NCI-H1105 treated with DMSO at 0.1 percent for 48 hours (cell line): ENCODE results near the gene POMT1.
"Not testable (repeated sequence)": the region's sequence is repeated elsewhere in the genome, so short reads cannot be mapped to it uniquely, and the experiment has no call there.

Source experiments
- DNase-seq: peaks from one replicate; lab custom pipeline; 2025; lab: John Stamatoyannopoulos, UW

Gene POMT1

DNA sequence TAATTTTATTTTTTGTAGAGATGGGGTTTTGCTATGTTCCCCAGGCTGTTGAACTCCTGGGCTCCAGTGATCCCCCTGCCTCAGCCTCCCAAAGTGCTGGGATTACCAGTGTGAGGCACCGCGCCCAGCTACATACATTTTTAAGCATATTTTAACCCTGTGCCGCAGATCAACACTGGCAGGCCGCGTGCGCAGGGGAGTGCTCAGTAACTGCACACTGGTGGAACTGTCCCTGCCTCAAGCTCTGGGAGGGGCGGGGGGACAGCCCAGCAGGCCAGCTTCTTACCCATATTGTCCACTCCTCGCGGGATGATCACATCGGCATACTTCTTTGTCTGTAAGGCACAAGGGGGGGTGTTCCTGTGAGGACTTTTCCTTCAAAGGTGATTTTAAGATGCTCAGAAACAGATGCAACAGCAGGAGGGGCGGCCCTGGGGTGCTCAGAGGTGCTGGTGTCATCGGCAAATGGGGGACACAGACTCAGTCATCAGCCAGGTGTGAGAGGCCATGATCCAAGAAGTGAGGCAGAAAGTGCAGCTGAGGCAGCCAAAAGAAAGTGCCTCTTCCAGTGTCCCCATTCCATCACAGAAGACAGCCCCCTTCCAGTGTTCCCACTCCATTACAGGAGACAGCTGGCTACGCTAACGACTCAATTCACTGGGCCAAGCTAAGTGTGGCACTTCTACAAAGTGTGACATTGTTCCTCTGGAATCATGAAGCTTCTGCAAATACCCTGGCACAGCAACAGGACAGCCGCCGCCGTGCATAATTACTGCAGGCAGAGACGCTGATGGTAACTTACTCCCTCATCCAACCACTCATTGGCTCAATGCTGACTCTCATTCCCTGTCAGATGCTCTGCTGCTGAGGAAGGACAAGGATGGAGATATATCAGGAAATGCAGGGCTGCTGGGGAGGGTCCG, 23.2 kb downstream of the POMT1 start:
- DNase-seq, result no peak

DNA sequence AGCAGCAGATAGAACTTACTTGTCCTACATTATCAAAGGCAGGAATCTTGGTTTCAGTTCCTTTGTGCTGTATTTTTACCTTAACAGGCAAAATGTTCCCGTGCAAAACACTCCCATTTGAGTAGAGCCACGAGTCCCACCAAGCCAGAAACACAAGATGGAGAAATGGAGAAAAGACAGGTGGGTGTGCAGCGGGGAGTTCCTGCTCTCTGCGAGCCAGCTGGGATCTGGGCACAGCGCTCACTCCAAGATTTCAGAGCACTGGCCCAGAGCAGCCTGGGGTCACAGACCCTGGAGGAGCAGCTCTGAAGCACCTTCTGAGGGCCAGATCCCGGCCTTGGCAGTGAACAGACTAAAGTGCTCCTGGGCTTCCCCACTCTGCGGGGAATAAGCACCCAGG, 25.5 kb downstream of the POMT1 start:
- no peak for DNase-seq

DNA sequence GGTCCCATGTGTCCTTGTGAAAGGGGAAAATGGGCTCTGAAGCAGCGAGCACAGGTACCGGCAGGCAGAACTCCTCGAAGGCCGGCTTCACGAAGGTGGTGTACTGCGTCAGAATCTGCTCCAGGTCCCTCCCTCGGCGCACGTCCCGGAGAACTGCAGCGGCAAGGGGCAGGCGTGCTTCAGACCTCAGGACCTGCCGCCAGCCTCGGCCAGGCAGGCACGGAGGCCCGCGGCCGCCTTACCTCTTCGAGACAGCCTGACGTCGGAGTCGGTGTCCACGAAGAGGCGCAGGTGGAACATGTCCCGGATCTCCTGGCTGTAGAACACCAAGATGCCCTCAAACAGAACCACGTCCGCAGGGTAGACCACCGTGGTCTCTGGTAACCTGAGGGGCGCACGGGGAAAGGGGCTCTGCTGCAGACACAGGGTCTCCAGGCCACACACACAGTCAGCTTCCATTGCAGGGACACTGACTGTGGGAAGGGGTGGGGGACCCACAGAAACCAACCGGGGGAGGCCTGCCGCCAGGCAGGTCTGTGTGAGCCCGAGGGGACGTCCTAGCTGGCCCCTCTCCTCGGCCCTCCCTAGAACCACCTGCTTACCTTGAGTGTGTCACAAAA, 26.3 kb downstream of the POMT1 start:
- DNase-seq, result no peak

DNA sequence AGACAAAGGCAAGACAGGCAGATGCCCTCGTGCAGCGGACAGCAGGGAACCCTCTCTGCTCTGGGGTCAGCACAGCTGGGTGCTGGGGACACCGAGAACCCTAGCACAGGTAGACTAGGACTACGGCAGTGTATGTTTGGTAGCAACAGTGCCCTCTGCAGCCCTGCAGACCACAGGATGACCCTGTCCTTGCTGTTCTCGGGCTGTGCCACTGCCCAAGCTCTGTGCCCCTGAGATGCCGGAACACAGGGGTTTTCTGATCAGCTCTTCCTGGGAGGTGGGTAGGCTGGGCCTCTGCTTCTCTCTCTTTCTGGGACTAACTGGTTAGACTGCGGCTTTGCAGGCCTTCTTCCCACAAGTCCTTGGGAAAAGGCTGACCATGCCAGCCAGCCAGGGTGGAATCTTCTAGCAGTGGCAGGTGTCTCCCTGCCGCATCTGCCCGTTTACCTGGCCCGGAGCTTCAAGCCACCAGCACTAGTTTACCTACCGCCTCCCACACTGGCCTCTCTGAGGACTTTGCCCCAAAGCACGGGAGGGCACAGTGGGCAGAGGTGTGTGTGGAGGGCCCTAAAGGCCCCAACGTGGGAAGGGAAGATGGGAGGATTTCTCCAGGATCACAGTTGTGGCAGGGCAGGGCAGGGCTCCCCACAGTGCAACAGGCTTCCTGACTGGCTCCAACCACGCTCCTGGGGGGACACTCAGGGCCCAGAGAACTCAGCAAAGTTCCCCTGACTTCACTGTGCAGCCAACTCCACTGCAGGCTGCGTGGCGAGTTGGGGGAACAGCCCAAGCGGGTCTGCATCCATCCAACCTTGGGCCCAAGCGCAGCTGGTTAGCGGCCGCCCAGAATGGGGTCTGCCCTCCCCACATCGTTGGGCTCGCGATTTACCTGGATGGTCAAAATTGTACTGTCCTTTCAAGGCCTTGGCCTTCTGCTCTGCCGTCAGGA, 27.2 kb downstream of the POMT1 start:
- no peak for DNase-seq

DNA sequence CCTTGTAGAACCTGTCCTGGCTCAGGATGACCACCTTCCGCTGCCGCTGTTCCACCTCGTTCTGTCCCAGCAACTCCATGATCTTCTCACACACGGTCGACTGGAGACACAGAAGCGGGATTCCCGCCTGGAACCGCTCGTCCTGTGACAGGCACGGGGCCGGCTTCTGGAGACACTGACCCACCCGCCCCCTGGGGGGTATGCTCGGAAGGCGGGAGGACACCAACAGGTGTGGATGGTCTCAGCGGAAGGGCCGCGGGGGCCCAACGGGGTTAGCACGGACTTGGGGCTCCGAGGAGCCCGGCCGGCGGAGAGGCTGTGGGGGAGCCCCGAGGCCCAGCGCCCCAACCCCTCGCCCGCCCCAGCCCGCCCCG, 27.8 kb downstream of the POMT1 start:
- no peak for DNase-seq

DNA sequence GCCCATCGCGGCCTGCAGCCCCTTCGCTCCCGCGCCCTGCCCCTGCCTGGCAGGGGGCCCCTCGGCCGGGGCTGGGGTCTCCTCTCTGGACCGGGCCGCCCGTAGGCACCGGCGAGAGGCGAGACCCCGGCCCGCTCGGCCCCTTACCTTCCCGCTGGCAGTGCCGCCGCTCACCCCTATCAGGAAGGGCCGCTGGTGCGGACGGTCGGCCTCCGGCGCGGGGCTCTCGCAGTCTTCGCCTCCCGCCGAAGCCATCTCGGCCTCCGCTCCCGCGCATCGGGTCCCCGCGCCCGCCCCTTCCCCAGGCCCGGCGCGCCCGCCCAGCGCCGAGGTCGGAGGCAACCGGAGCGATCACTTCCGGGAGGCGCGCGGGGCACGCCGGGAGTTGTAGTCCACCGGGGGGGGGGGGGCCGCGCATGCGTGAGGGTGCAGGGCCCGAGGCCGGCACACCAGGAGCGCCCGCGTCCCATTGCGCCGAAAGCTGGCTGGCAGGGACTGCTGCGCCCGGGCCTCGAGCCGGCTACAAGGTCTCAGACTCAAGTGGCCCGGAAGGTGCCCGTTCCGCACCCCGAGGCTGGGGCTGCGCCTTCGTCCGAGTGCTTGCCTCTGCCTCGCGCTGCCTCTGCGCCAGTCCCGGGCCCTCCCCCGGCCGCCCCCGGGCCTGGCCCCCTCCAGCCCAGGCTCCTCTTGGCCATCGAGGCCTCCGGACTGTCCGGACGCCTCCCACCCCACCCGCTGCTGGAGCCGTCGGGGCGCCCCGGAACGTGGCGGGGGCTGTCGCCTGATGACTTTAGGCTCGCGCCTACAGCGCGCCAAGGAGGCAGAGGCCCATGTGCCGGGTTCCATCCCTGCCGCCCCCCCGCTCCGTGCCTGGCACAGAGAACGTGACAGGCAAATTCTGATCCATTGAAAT, 28.5 kb downstream of the POMT1 start, which contains the start of gene UCK1:
TSS of gene UCK1 (minus strand) at position 344 of the 913 bp plus-strand sequence. CDS start at position 255, 89 bp downstream.
- DNase-seq, result peak; percentile 69

DNA sequence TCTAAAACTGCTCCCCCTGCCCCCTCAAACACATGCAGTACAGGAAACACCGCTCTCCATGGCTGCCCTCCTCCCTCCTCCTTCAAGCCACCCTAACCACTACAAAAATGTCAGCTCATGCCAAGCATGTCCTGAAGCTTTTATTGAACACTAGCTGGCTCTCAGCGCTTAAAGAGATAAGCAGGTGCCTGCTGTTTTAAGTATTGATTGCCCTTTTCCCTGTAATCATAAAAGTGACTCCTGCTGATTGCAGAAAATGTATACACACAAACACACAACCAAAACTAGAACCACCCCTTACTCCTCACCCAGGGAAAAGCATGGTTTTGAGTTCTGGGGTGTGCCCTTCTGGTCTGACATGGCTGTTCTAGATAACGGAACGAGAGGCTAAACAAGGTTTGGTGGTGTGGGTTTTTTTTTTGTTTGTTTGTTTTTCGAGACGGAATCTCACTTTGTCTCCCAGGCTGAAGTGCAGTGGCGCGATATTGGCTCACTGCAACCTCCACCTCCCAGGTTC, 32.1 kb downstream of the POMT1 start:
- no peak for DNase-seq

DNA sequence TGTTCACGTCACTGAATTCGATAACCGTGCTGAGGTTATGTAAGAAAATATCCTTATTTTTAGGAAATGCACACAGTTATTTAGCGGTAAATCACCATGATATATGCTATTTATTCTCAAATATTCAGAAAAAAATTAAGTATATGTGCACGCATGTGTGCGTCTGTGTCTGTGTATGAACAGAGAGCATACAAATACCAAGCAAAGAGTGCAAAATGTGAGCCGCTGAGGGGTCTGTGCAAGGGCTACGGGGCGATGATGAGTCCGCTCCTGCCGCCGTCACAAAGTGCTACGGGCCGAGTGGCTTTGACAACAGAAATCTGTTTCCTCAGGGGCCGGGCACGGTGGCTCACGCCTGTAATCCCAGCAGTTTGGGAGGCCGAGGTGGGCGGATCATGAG, 35.2 kb downstream of the POMT1 start:
- DNase-seq, result no peak

DNA sequence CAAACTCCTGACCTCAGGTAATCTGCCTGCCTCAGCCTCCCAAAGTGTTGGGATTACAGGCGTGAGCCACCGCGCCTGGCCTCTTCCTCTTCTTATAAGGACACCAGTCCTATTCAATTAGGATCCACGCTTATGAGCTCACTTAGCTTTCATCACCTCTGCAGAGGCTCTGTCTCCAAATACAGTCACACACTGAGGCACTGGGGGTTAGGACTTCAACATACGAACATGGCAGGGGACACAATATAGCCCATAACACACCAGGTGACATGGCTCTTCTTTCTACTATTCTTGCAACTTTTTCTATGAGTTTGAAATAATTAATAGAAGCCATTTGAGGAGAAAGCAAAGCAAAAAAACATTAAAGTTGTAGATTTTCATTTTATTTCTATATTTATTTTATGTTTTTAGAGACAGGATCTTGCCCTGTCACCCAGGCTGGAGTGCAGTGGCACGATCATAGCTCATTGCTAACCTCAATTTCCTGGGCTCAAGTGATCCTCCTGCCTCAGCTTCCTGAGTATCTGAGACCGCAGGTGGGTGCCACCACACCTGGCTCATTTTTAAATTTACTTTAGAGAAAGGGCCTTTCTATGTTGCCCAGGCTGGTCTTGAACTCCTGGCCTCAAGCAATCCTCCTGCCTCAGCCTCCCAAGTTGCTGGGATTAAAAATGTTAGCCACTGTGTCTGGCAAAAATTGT, 36.7 kb downstream of the POMT1 start:
- no peak for DNase-seq

DNA sequence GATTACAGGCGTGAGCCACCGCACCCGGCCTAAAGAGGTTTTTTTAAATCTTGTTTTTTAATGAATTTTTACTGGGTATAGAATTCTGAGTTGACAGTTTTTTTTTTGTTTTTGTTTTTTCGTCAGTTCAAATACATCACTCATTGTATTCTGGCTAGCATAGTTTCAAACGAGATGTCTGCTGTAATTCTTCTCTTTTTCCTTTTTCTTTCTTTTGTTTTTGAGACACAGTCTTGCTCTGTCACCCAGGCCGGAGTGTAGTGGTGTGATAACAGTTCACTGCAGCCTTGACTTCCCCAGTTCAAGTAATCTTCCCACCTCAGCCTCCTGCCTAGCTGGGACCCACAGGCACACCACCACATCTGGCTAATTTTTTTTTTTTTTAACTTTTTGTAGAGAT, 40.4 kb downstream of the POMT1 start:
- DNase-seq, result peak; percentile 16

DNA sequence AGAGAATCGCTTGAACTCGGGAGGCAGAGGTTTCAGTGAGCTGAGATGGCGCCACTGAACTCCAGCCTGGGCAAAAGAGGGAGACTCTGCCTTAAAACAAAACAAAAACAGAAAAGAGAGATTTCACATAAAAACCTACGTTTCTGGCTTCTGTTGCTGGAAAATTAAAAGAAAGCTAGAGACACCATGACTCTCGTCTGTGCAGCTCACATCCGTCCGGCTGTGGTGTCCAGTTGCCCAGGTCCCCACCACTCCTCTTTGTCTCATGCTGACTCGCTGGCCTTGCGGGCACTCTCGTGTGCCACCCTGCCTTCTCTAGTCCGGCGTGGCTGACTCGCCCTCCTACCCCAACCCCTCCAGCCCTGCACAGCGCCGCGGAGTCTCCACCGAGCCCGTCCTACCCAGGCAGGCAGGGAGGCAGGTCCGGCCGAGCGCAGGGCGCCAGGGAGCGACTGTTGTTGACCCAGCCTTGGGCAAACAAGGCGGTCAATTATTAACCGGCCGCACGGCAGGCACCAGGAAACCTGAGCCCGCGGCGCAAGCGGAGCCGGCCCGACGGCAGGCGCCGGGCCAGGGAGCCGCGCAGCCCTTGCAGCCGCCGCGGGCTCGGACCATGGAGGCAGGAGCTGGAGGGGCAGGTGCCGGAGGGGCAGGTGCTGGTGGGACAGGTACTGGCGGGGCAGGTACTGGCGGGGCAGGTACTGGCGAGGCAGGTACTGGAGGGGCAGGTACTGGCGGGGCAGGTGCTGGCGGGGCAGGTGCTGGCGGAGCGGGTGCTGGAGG, 42.5 kb downstream of the POMT1 start, which contains the start of gene PRRT1B:
TSS of gene PRRT1B (plus strand) at position 521 of the 783 bp plus-strand sequence. CDS start at position 614, 93 bp downstream.
- DNase-seq, result no peak

DNA sequence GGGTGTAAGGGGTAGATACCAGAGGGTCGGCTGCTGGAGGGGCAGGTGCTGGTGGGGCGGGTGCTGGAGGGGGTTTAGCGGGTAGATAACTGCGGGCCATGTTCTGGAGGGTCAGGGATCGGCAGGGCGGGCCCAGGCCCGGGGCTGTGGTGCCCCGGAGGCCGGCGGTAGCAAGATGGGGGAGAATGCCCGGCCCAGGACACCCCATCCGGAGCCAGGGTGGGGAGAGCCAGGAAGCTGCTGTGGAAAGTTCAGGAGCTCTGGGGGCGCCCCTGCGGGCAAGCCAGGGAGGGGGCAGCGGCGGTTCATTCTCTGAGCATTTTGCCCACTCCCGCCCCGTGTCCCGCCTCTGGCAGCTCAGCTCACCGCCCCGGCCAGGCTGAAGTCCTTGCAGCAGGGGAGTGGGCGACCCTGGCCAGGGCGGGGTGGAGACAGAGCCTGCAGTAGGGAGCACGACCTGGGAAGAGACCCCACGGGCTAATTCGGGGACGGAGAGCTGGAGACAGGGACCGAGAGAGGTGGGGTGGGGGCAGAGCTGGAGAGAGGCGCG, 43.1 kb downstream of the POMT1 start:
- no peak for DNase-seq

DNA sequence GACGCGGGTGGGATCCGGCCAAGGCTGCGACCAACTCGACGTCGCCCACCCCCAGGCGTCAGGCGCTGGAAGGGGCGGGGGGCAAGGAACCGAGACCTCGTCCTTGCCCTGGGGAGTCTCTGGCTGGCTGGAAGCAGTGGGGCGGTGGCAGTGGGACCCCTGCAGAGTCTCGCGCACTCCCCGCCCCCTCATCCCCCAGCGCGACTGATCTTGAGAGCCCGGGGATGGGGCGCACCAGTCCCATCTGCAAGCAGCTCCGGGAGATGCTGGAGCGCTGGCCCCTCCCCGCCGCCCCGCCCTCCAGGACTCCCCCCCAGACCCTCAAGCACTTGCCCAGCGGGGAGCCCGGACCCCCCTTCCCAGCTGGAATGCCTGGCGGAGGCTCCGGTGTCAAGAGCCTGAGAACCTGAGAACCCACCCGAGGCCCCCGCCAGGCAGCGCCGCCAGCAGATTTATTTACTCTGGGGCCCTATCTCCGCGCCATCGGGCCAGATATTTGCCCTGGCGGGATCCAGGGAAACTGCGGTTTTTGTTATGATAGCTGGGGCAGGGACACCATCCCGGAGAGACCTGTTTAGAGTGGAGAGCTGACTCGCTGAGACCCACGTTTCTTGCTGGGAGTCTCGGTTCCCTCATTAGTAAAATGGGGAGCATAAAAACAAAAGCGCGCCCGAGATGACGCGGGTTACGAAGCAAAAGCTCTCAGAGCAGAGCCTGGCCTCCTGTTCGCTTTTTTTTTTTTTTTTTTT, 43.8 kb downstream of the POMT1 start:
- peak; percentile 50 for DNase-seq

DNA sequence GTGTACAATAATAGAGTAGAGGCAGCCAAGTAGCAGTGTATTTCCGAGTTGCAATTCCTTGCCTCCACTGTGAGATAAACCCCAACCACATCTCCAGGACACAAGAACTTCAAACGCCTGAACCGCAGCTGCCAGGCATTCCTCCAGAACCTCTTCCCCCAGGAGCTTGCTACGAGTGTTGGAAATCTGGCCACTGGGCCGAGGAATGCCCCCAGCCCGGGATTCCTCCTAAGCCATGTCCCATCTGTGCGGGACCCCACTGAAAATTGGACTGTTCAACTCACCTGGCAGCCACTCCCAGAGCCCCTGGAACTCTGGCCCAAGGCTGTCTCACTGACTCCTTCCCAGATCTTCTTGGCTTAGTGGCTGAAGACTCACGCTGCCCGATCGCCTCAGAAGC, 46.5 kb downstream of the POMT1 start:
- not testable (repeated sequence) for DNase-seq

DNA sequence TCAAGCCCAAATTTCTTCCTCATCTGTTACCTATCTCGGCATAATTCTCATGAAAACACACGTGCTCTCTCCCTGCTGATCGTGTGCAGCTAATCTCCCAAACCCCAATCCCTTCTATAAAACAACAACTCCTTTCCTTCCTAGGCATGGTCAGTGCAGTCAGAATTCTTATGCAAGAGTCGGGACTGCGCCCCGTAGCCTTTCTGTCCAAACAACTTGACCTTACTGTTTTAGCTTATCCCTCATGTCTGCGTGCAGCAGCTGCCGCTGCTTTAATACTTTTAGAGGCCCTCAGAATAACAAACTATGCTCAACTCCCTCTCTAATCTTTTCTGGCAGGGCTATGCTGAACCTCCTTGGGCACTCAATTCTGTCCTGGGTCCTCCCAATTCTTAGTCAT, 47.7 kb downstream of the POMT1 start:
- not testable (repeated sequence) for DNase-seq

DNA sequence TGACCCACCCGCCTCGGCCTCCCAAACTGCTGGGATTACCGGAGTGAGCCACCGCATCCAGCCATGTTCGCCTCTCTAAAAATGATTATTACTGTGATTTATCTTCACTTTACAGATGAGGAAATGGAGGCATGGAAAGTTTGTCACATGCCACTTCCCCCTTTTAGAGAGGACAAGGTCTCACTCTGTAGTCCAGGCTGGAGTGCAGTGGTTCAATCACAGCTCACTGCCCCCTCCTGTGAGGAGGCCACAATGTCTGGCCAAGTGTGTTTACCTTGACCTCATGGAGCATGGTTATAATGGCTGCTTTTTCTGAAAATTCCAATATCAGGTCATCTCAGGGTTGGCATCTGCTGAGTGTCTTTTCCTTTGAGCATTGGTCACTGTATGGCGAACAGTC, 49.3 kb downstream of the POMT1 start:
- no peak for DNase-seq

DNA sequence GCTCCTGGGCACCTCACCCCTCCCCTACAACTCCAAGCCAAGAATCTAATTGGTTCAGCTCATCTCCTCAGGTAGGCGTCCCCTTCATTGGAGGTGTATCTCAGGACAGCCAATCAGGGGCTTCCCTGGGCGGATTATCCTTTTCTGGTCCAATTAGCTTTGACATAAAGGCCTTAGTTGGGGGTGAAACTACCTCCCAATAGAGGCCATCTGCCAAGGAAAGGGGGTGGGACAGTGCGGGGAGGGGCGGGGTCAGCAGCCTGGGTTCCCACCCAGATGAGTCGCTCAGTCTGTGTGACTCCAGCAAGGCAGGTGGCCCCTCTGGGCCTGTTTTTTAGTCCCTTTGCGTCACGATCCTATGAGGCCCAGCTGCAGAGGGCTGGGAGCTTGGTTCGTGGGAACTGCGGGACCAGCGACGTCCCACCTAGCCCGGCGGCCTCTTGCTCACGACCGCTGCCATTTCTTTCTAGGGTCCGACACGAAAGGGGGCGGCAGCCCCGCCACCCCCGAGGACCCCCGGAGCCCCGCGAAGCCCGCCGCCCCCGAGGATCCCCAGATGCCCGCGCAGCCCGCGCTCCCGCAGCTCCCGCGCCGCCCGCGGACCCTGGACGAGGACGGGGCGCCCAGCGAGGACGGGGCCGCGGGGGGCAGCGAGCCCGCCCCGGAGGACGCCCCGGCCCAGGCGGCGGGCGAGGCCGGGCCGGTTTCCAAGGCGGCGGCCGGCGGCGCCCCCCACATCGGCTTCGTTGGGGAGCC, 51.5 kb downstream of the POMT1 start:
- DNase-seq, result no peak
